Hepatocyte (in vitro differentiated cells): ENCODE data around the gene L1TD1. TPM values are rescaled to one million over a fixed set of nuclear protein-coding genes. Genes with fewer than 3 reads are reported as not detected.

Experiments used
- DNase-seq: peaks from one replicate; pipeline ENCODE4 v3.0.0-alpha.2; 2016; ENCODE audit warnings: low spot score
- H2AFZ ChIP-seq: fragments of 200-600 bp; sonication (generic); 2 replicates; pipeline ENCODE4 v1.6.0; 2016; ENCODE audit warnings: antibody characterized with exemption, mild to moderate bottlenecking
- H3K27ac ChIP-seq: fragments of 200-600 bp; sonication (generic); 2 replicates; pipeline ENCODE4 v1.5.1; 2016; ENCODE audit warnings: mild to moderate bottlenecking
- H3K27me3 ChIP-seq: fragments of 200-600 bp; sonication (generic); 2 replicates; pipeline ENCODE4 v1.6.1; 2016
- H3K36me3 ChIP-seq: fragments of 200-600 bp; sonication (generic); replicated peaks from 2 replicates; pipeline ENCODE4 v1.5.1; 2016; ENCODE audit warnings: low read depth; ENCODE audit not compliant: insufficient read depth
- H3K4me1 ChIP-seq: fragments of 200-600 bp; sonication (generic); 2 replicates; pipeline ENCODE4 v1.5.1; 2016; ENCODE audit warnings: mild to moderate bottlenecking, moderate library complexity; ENCODE audit not compliant: insufficient read depth
- H3K4me2 ChIP-seq: fragments of 200-600 bp; sonication (generic); 2 replicates; pipeline ENCODE4 v1.6.0; 2016
- H3K4me3 ChIP-seq: fragments of 200-600 bp; sonication (generic); 2 replicates; pipeline ENCODE4 v1.5.1; 2016; ENCODE audit warnings: mild to moderate bottlenecking
- H3K79me2 ChIP-seq: fragments of 200-600 bp; sonication (generic); 2 replicates; pipeline ENCODE4 v1.6.0; 2017; ENCODE audit warnings: mild to moderate bottlenecking
- H3K9me2 ChIP-seq: fragments of 200-600 bp; sonication (generic); replicated peaks from 2 replicates; pipeline ENCODE4 v1.6.0; 2017; ENCODE audit warnings: mild to moderate bottlenecking; ENCODE audit not compliant: insufficient read depth
- H3K9me3 ChIP-seq: fragments of 200-600 bp; sonication (generic); 2 replicates; pipeline ENCODE4 v1.5.1; 2016; ENCODE audit warnings: low read depth, mild to moderate bottlenecking
- H4K20me1 ChIP-seq: fragments of 200-600 bp; sonication (generic); 2 replicates; pipeline ENCODE4 v1.6.0; 2016; ENCODE audit warnings: mild to moderate bottlenecking; ENCODE audit not compliant: insufficient read depth, poor library complexity, severe bottlenecking
- EZH2 ChIP-seq: fragments of 200-600 bp; sonication (generic); IDR thresholded peaks from 2 replicates; pipeline ENCODE4 v1.6.1; 2016; ENCODE audit warnings: antibody characterized with exemption, mild to moderate bottlenecking, borderline replicate concordance
- EZH2phosphoT487 ChIP-seq: fragments of 200-600 bp; sonication (generic); IDR thresholded peaks from one replicate; pipeline ENCODE4 v1.6.1; 2018; ENCODE audit warnings: antibody characterized with exemption, mild to moderate bottlenecking, low read depth, moderate library complexity; ENCODE audit not compliant: unreplicated experiment, severe bottlenecking
- WGBS: methylation state at CpG from one replicate; pipeline ENCODE4 v1.1.6; 2016; ENCODE audit warnings: low lambda C conversion rate; ENCODE audit errors: missing lambda C conversion rate; 5-methylcytosine and 5-hydroxymethylcytosine counted together
- polyA plus RNA-seq: library from polyadenylated mRNA; unstranded; fragments of >200 nt; fragmentation: Nextera tagmentation; extraction: Ambion mirVana; gene quantifications from 2 replicates; pipeline ENCODE4 v1.2.1, GENCODE V29; 2016
- total RNA-seq: library from RNA; depleted of rRNA; stranded (reverse); fragments of >200 nt; gene quantifications from 2 replicates; pipeline ENCODE4 v1.2.3, GENCODE V29; 2014
- TF ChIP-seq, protein P1 (sequence below): fragments of 200-600 bp; sonication (generic); IDR thresholded peaks from 2 replicates; pipeline ENCODE4 v1.5.1; 2016; ENCODE audit warnings: antibody characterized with exemption, mild to moderate bottlenecking; ENCODE audit not compliant: poor library complexity

The L1TD1 gene
- total and polyA plus RNA-seq, 2 experiments from 2014 or later, result 0.53 to 0.77 TPM

DNA sequence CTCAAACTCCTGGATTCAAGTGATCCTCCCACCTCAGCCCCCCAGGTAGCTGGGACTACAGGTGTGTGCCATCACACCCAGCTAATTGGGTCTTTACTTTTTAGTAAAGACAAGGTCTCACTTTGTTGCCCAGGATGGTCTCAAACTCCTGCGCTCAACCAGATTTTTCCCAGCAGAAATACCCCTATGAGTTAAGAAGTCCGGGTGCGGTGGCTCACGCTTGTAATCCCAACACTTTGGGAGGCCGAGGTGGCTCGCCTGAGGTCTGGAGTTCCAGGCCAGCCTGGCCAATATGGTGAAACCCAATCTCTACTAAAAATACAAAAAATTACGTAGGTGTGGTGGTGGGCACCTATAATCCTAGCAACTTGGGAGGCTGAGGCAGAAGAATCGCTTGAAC, 6.5 kb upstream of the L1TD1 start:
- 97% methylated on average over 8 of the region's 8 CpGs for WGBS
- Histone ChIP-seq H3K4me3 (no peak overlapping the region), H3K4me2 (no peak overlapping the region)

DNA sequence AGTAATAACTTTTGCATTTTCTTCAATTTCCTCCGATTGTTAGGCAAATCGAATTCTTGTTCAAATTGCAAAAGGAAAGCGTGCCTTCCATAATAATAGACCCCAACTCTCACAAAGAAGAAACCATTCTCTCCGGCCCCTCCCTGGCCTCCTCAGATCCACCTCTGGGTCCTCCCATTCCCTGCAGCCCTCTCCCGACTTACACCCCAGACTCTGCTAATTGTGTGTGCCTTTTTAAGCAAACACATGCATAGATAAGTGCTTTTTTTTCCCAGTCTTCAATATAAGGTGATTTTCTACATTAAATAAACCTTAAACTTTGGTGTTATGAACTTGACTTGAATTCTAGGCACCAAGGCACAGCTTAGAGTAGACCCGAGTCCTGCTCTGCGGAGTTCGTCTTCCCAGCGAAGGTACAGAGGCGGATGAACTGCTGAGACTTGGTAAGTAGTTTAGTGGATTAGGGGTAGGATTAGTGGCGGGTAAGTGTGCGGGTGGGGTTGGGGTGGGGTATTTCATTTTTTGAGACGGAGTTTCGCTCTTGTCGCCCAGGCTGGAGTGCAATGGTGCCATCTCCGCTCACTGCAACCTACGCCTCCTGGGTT, 1.5 kb downstream of the L1TD1 start:
- H4K20me1 ChIP-seq, result no peaks in the 10 kb centered on the region
- no peaks in the 10 kb centered on the region for H3K9me3 ChIP-seq
- no peak for DNase-seq
- WGBS, result 63% methylated on average over 17 of the region's 17 CpGs
- no peaks in the 10 kb centered on the region for H3K4me1 ChIP-seq
- no peak overlapping the region for H2AFZ ChIP-seq
- H3K36me3 ChIP-seq, result no peaks in the 10 kb centered on the region
- H3K4me3 ChIP-seq, result no peak overlapping the region
- no peak overlapping the region for H3K27ac ChIP-seq
- H3K9me2 ChIP-seq, result no peaks in the 10 kb centered on the region
- peaks cover 13% of the 10 kb centered on the region for H3K27me3 ChIP-seq
- peak overlapping the region; percentile 76 for H3K4me2 ChIP-seq
- TF ChIP-seq, protein P1, sequence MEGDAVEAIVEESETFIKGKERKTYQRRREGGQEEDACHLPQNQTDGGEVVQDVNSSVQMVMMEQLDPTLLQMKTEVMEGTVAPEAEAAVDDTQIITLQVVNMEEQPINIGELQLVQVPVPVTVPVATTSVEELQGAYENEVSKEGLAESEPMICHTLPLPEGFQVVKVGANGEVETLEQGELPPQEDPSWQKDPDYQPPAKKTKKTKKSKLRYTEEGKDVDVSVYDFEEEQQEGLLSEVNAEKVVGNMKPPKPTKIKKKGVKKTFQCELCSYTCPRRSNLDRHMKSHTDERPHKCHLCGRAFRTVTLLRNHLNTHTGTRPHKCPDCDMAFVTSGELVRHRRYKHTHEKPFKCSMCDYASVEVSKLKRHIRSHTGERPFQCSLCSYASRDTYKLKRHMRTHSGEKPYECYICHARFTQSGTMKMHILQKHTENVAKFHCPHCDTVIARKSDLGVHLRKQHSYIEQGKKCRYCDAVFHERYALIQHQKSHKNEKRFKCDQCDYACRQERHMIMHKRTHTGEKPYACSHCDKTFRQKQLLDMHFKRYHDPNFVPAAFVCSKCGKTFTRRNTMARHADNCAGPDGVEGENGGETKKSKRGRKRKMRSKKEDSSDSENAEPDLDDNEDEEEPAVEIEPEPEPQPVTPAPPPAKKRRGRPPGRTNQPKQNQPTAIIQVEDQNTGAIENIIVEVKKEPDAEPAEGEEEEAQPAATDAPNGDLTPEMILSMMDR, result no peak
- H3K79me2 ChIP-seq, result no peaks in the 10 kb centered on the region

More for the DNA sequence above, 6.5 kb upstream of the L1TD1 start:
- no peaks in the 10 kb centered on the region for H3K36me3 ChIP-seq
- H3K79me2 ChIP-seq, result no peaks in the 10 kb centered on the region
- no peak overlapping the region for H3K27ac ChIP-seq
- H4K20me1 ChIP-seq, result no peaks in the 10 kb centered on the region
- DNase-seq, result no peak
- no peaks in the 10 kb centered on the region for H3K4me1 ChIP-seq
- no peak overlapping the region for H2AFZ ChIP-seq
- no peaks in the 10 kb centered on the region for H3K9me2 ChIP-seq
- TF ChIP-seq EZH2 (no peak), EZH2phosphoT487 (no peak)
- TF ChIP-seq, protein P1, result no peak
- H3K27me3 ChIP-seq, result no peaks in the 10 kb centered on the region
- H3K9me3 ChIP-seq, result no peaks in the 10 kb centered on the region

DNA sequence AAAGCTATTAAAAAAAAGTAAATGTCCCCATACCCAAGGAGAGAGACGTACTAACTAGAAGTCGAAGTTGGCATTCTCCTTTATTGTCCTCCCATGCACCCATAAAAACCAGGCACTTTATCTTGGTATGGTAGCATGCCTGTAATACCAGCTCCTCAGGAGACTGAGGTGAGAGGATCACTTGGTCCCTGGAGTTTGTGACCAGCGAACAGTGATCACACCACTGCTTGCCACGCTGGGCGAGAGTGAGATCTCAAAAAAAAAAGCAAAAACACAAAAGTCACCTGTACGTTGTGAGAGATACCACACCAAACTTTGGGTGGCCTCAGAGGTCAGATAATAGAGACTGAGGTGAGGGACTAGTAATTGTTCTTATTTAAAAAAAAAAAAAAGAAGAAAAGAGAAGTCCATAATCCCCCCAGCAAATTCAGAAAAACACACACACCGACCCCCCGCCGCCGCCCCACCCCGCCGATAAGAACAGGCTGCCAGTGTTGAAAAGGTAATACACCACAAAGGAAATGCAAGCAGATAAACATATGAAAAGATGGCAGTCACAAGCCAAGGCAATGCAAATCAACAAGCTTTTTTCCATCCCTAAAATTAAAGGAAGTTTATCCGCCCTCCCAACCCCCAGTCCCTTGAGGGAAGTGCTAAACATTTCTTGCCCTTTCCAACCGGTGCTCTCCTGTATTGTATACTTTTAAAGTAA, 3.6 kb downstream of the L1TD1 start:
- H3K27me3 ChIP-seq, result peaks cover 13% of the 10 kb centered on the region
- no peaks in the 10 kb centered on the region for H3K79me2 ChIP-seq
- no peak overlapping the region for H3K4me2 ChIP-seq
- no peak overlapping the region for H3K4me3 ChIP-seq
- TF ChIP-seq EZH2phosphoT487 (no peak), EZH2 (no peak)
- TF ChIP-seq, protein P1, result no peak
- H3K9me3 ChIP-seq, result no peaks in the 10 kb centered on the region
- no peak overlapping the region for H3K27ac ChIP-seq
- no peak overlapping the region for H2AFZ ChIP-seq
- no peaks in the 10 kb centered on the region for H3K36me3 ChIP-seq
- no peaks in the 10 kb centered on the region for H3K9me2 ChIP-seq
- H3K4me1 ChIP-seq, result no peaks in the 10 kb centered on the region
- WGBS, result 40% methylated on average over 14 of the region's 14 CpGs
- H4K20me1 ChIP-seq, result no peaks in the 10 kb centered on the region
- no peak for DNase-seq
